ENCODE data around the gene STIMATE.

DNA sequence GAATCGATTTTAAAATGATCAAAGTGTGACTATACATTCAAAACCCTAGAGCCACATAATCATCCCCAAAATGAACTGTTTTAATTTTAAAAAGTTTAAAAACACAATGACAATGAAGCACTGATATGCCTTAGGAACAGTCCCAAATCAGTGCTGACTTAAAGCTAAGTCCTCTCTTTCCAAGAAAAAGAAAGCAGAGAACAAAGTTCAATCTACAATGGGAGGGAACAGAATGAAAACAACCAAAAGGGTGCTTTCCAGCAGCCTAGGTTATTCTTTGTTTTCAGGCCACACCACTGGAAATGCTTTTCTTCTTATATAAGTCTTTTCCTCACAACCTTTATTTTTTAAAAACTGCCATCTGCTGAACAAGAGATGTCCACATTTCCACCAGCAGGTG, 7.2 kb upstream of the STIMATE start:
- TF ChIP-seq, protein P1, sequence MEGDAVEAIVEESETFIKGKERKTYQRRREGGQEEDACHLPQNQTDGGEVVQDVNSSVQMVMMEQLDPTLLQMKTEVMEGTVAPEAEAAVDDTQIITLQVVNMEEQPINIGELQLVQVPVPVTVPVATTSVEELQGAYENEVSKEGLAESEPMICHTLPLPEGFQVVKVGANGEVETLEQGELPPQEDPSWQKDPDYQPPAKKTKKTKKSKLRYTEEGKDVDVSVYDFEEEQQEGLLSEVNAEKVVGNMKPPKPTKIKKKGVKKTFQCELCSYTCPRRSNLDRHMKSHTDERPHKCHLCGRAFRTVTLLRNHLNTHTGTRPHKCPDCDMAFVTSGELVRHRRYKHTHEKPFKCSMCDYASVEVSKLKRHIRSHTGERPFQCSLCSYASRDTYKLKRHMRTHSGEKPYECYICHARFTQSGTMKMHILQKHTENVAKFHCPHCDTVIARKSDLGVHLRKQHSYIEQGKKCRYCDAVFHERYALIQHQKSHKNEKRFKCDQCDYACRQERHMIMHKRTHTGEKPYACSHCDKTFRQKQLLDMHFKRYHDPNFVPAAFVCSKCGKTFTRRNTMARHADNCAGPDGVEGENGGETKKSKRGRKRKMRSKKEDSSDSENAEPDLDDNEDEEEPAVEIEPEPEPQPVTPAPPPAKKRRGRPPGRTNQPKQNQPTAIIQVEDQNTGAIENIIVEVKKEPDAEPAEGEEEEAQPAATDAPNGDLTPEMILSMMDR (IDR thresholded peaks at IDR 0.05) = no peak
- no peak for TF ChIP-seq EZH2 (IDR thresholded peaks at IDR 0.05)
- TF ChIP-seq EZH2phosphoT487 (IDR thresholded peaks at IDR 0.05) = no peak

Data from neural progenitor cell (in vitro differentiated cells).